ENCODE data around the gene PAGR1.
A peak's percentile ranks its signal among the peaks of the same experiment; 100 is the strongest.
"Not testable (repeated sequence)": the region's sequence is repeated elsewhere in the genome, so short reads cannot be mapped to it uniquely, and the experiment has no call there.

Gene PAGR1

GRCh38 chr16:29813644-29814562 is 2.0 kb upstream of the PAGR1 start:
- DNase-seq = no peak

- no peak for DNase-seq
Measured at GRCh38 chr16:29814592-29814991, 1.4 kb upstream of the PAGR1 start.

- peak; percentile 79 for DNase-seq
Measured at GRCh38 chr16:29815032-29815721, 775 bp upstream of the PAGR1 start.

- DNase-seq = peak; percentile 41
Measured at GRCh38 chr16:29816694-29817441, 916 bp downstream of the PAGR1 start.

- DNase-seq = no peak
Measured at GRCh38 chr16:29818082-29818481, 2.1 kb downstream of the PAGR1 start.

- no peak for DNase-seq
Measured at GRCh38 chr16:29819506-29819905, 3.6 kb downstream of the PAGR1 start.

GRCh38 chr16:29820271-29820701 is 4.3 kb downstream of the PAGR1 start, which contains the start of gene MVP:
MVP (plus strand) TSS chr16:29820462; CDS start chr16:29830550, 10,088 bp downstream.
- DNase-seq = no peak

- DNase-seq = no peak
Measured at GRCh38 chr16:29820730-29821642, 5.0 kb downstream of the PAGR1 start.

GRCh38 chr16:29821643-29822115 is 5.7 kb downstream of the PAGR1 start:
- DNase-seq = no peak

GRCh38 chr16:29824589-29825144 is 8.7 kb downstream of the PAGR1 start:
- no peak for DNase-seq

- no peak for DNase-seq
Measured at GRCh38 chr16:29825145-29826044, 9.4 kb downstream of the PAGR1 start.

GRCh38 chr16:29826342-29826695 is 10.4 kb downstream of the PAGR1 start:
- no peak for DNase-seq

GRCh38 chr16:29830774-29831173 is 14.8 kb downstream of the PAGR1 start:
- no peak for DNase-seq

GRCh38 chr16:29831490-29831889 is 15.5 kb downstream of the PAGR1 start:
- DNase-seq = no peak

- DNase-seq = not testable (repeated sequence)
Measured at GRCh38 chr16:29833219-29833618, 17.3 kb downstream of the PAGR1 start.

GRCh38 chr16:29834079-29834478 is 18.1 kb downstream of the PAGR1 start:
- no peak for DNase-seq

GRCh38 chr16:29835926-29836325 is 20.0 kb downstream of the PAGR1 start:
- DNase-seq = no peak

GRCh38 chr16:29836623-29837022 is 20.7 kb downstream of the PAGR1 start:
- no peak for DNase-seq

GRCh38 chr16:29837841-29838240 is 21.9 kb downstream of the PAGR1 start:
- DNase-seq = no peak

GRCh38 chr16:29839822-29840221 is 23.9 kb downstream of the PAGR1 start:
- DNase-seq = no peak

- no peak for DNase-seq
Measured at GRCh38 chr16:29840240-29840639, 24.3 kb downstream of the PAGR1 start.
